ENCODE measurements around the gene RAPGEF1. TPM values are rescaled to one million over a fixed set of nuclear protein-coding genes. Genes with fewer than 3 reads are reported as not detected.

Gene RAPGEF1
- total RNA-seq, 2 experiments from 2014 or later = 118 to 243 TPM

DNA sequence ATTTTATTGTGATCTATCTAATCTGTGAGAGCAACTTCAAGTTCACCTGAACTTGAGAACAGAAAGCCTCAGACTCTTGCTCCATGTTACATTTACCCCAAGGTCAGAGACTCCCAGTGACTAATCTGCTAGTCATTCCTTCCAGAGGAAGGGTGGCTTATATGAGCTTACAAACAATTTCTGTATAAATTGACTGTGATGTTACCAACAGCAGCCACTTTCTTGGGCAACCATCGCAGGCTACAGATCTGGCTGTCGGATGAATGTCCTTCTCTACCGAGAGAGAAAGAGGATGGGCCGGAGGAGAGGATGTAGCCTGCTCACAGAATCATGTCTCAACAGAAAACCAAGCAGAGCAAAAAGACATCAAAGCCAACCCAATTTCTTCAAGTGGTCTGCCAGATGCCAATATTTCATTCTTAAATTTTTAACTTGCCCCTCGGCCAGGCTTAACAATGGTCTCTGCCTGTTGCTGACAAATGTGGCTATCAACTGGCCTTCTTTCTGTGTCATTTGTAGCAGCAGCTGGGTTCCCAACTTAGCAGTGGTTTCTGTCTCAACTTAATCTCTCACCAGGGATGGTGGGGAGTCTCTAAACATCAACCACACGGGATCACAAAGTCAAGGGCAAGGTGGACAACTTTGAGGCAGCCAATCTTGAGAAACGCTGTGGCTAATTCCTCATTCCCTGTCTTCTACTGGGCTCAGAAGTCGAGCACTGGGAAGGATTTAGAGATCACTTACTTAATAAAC lies 81.3 kb downstream of the RAPGEF1 start:
- Histone ChIP-seq H3K79me2 (ENCODE audit: insufficient read depth, low read depth, low read length) (peaks cover 95% of the 10 kb centered on the region), H3K4me2 (ENCODE audit: low read length) (peak overlapping the region; percentile 83), H3K4me1 (ENCODE audit: insufficient read depth, low read length, poor library complexity, severe bottlenecking) (peaks cover 100% of the 10 kb centered on the region), H4K20me1 (ENCODE audit: insufficient read depth, low read length) (no peaks in the 10 kb centered on the region), H3K27ac (ENCODE audit: low read depth, low read length, poor library complexity, severe bottlenecking) (peak overlapping the region; percentile 95), H3K9me2 (ENCODE audit: insufficient read depth, low read length) (no peaks in the 10 kb centered on the region), H3K36me3 (ENCODE audit: insufficient read depth, low read length) (peaks cover 55% of the 10 kb centered on the region), H2AFZ (ENCODE audit: low read length) (no peak overlapping the region), H3K9me3 (ENCODE audit: low read length) (no peaks in the 10 kb centered on the region), H3K4me3 (ENCODE audit: low read depth, low read length, poor library complexity, severe bottlenecking) (peak overlapping the region; percentile 51)
- intact Hi-C loops (cut with micrococcal nuclease; ENCODE audit: unreplicated experiment) = loop anchor here (1.0 kb wide), 1 partner anchor 80 kb away; no protein-coding TSS in a partner anchor
- DNase-seq (ENCODE audit: low spot score) = peak; percentile 41
- TF ChIP-seq, protein P1, sequence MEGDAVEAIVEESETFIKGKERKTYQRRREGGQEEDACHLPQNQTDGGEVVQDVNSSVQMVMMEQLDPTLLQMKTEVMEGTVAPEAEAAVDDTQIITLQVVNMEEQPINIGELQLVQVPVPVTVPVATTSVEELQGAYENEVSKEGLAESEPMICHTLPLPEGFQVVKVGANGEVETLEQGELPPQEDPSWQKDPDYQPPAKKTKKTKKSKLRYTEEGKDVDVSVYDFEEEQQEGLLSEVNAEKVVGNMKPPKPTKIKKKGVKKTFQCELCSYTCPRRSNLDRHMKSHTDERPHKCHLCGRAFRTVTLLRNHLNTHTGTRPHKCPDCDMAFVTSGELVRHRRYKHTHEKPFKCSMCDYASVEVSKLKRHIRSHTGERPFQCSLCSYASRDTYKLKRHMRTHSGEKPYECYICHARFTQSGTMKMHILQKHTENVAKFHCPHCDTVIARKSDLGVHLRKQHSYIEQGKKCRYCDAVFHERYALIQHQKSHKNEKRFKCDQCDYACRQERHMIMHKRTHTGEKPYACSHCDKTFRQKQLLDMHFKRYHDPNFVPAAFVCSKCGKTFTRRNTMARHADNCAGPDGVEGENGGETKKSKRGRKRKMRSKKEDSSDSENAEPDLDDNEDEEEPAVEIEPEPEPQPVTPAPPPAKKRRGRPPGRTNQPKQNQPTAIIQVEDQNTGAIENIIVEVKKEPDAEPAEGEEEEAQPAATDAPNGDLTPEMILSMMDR (conservative IDR thresholded peaks at IDR 0.05; ENCODE audit: low read length) = no peak
- no peak for TF ChIP-seq EZH2phosphoT487 (IDR thresholded peaks at IDR 0.05; ENCODE audit: borderline replicate concordance, low read depth, low read length)
- ChIA-PET CTCF (ENCODE audit: unreplicated experiment) (no interaction called here), POLR2A (interaction anchor here (0.6 to 8.1 kb wide), 3 partner anchors 18 to 1004 kb away, joined by 3 to 62 read pairs (median 4); no protein-coding TSS in a partner anchor)
- no TSS peak for BruUV-seq (replicated peaks)

DNA sequence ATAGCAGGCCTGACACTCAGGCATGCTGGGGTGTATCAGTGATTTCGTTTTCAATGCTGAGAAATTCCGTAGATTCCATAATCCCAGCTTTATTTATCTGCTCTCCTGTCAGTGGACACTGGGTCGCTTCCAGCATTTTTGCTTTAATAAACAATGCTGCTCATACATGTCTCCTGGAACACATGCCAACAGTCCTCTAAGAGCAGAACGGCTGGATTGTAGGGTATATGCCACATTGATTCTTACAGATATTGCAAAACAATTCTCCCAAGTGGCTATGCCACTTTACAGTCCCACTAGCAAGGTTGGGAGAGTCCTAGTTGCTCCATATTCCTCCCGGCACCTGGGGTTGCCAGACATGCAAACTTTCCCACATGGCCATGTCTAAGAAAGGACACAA lies 81.9 kb downstream of the RAPGEF1 start:
- intact Hi-C loops (cut with micrococcal nuclease; ENCODE audit: unreplicated experiment) = loop anchor here (1.0 to 2.0 kb wide), 2 partner anchors 71 to 80 kb away; no protein-coding TSS in a partner anchor
- peak overlapping the region; percentile 95 for H3K27ac ChIP-seq (ENCODE audit: low read depth, low read length, poor library complexity, severe bottlenecking)
- peaks cover 60% of the 10 kb centered on the region for H3K36me3 ChIP-seq (ENCODE audit: insufficient read depth, low read length)
- CTCF ChIA-PET (ENCODE audit: unreplicated experiment) = no interaction called here
- H3K4me2 ChIP-seq (ENCODE audit: low read length) = peak overlapping the region; percentile 83
- no peak for DNase-seq (ENCODE audit: low spot score)
- H3K4me3 ChIP-seq (ENCODE audit: low read depth, low read length, poor library complexity, severe bottlenecking) = peak overlapping the region; percentile 51
- peaks cover 100% of the 10 kb centered on the region for H3K4me1 ChIP-seq (ENCODE audit: insufficient read depth, low read length, poor library complexity, severe bottlenecking)
- BruUV-seq (replicated peaks) = no TSS peak
- peaks cover 95% of the 10 kb centered on the region for H3K79me2 ChIP-seq (ENCODE audit: insufficient read depth, low read depth, low read length)
- 0 out of 2 replicates have a peak, but pooled peaks cover 1% of the 10 kb centered on the region for H4K20me1 ChIP-seq (ENCODE audit: insufficient read depth, low read length)
- no peaks in the 10 kb centered on the region for H3K9me2 ChIP-seq (ENCODE audit: insufficient read depth, low read length)
- no peaks in the 10 kb centered on the region for H3K9me3 ChIP-seq (ENCODE audit: low read length)
- no peak for TF ChIP-seq EZH2phosphoT487 (IDR thresholded peaks at IDR 0.05; ENCODE audit: borderline replicate concordance, low read depth, low read length)
- TF ChIP-seq, protein P1 (conservative IDR thresholded peaks at IDR 0.05; ENCODE audit: low read length) = no peak
- no peak overlapping the region for H2AFZ ChIP-seq (ENCODE audit: low read length)
- POLR2A ChIA-PET = interaction anchor here (8.1 kb wide), 1 partner anchor 19 kb away, joined by 62 read pairs; no protein-coding TSS in a partner anchor

DNA sequence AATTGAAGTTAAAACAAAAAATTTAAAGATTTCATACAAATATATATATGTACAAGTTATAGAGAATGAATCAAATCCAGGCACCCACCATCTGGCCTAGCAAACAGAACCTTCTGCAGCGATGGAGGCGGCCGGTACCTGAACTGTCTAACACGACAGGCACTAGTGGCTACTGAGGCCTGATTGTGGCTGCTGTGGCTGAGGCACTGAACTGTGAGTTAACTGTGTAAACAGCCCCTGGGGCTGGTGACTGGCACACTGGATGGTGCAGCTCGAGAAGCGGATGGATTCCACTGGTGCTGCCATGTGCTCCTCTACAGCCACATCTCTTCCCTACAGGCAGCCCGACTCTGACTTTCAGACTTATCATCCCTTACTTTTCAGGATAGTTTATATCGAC lies 82.4 kb downstream of the RAPGEF1 start:
- intact Hi-C loops (cut with micrococcal nuclease; ENCODE audit: unreplicated experiment) = loop anchor here (2.0 kb wide), 1 partner anchor 71 kb away; no protein-coding TSS in a partner anchor
- peak overlapping the region; percentile 51 for H3K4me3 ChIP-seq (ENCODE audit: low read depth, low read length, poor library complexity, severe bottlenecking)
- H3K4me2 ChIP-seq (ENCODE audit: low read length) = peak overlapping the region; percentile 83
- H3K27ac ChIP-seq (ENCODE audit: low read depth, low read length, poor library complexity, severe bottlenecking) = peak overlapping the region; percentile 95
- TSS peak; percentile 79 for BruUV-seq (replicated peaks)
- peaks cover 100% of the 10 kb centered on the region for H3K4me1 ChIP-seq (ENCODE audit: insufficient read depth, low read length, poor library complexity, severe bottlenecking)
- CTCF ChIA-PET (ENCODE audit: unreplicated experiment) = no interaction called here
- POLR2A ChIA-PET = interaction anchor here (8.1 kb wide), 1 partner anchor 19 kb away, joined by 62 read pairs; no protein-coding TSS in a partner anchor
- H3K79me2 ChIP-seq (ENCODE audit: insufficient read depth, low read depth, low read length) = peaks cover 95% of the 10 kb centered on the region
- peaks cover 6% of the 10 kb centered on the region; the same call in 1 of the 2 replicates for H4K20me1 ChIP-seq (ENCODE audit: insufficient read depth, low read length)
- peak; percentile 52 for DNase-seq (ENCODE audit: low spot score)
- no peaks in the 10 kb centered on the region for H3K9me3 ChIP-seq (ENCODE audit: low read length)
- peaks cover 62% of the 10 kb centered on the region for H3K36me3 ChIP-seq (ENCODE audit: insufficient read depth, low read length)
- H3K9me2 ChIP-seq (ENCODE audit: insufficient read depth, low read length) = no peaks in the 10 kb centered on the region
- H2AFZ ChIP-seq (ENCODE audit: low read length) = no peak overlapping the region
- TF ChIP-seq, protein P1 (conservative IDR thresholded peaks at IDR 0.05; ENCODE audit: low read length) = no peak
- TF ChIP-seq EZH2phosphoT487 (IDR thresholded peaks at IDR 0.05; ENCODE audit: borderline replicate concordance, low read depth, low read length) = no peak
